K562 (cell line): ENCODE data around the gene SNTG2. TPM values are rescaled to one million over a fixed set of nuclear protein-coding genes. Genes with fewer than 3 reads are reported as not detected.

Experiments used
- ATAC-seq: fragments of 200-7000 bp; cut with Tn5 transposase; 3 replicates; pipeline ENCODE4 v1.9.1; 2020; ENCODE audit warnings: moderate library complexity
- BruUV-seq: library from RNA; stranded (reverse); fragments of 400-500 nt; replicated peaks from 2 replicates; lab custom pipeline; 2021; lab: Mats Ljungman, UMichigan
- CTCF ChIA-PET: fragments of 300-600 bp; formaldehyde crosslinking; extraction: SDS; loops from one replicate; lab custom pipeline; 2021; ENCODE audit warnings: low intra/inter-chr PET ratio; lab: Yijun Ruan, JAX
- POLR2A ChIA-PET: fragments of 300-600, 350-650 bp; sonication (Branson Sonifier 250); formaldehyde crosslinking; extraction: SDS; loops from one replicate; lab custom pipeline; 2021; ENCODE audit warnings: antibody characterized with exemption, inconsistent platforms; lab: Yijun Ruan, JAX
- DNase-seq, 4 experiments: peaks; one replicate each; pipeline versions ENCODE4 v3.0.0 to v3.0.0-alpha.2; 2011 to 2018; ENCODE audit warnings: low spot score in 3 of 4, mixed read lengths in 3 of 4; ENCODE audit errors: extremely low read depth in 1 of 4
- FAIRE-seq: peaks from 2 replicates; lab custom pipeline; 2011; peaks lifted over from hg19 to GRCh38; lab: Jason Lieb, UNC
- H2AFZ ChIP-seq: 2 replicates; pipeline ENCODE4 v1.6.0; 2011; ENCODE audit warnings: low read depth, low read length, control low read depth, inconsistent platforms
- H3K27ac ChIP-seq: fragments of 200-600 bp; 3 replicates; pipeline ENCODE4 v1.8.0; 2011; ENCODE audit warnings: low read depth, mild to moderate bottlenecking, control low read depth, inconsistent platforms, low read length, moderate library complexity, mixed read lengths; ENCODE audit errors: extremely low read depth
- H3K27me3 ChIP-seq, 2 experiments: fragments of 300-600 bp in 1 of 2; 2 replicates in 1 of 2; 3 replicates in 1 of 2; pipeline versions ENCODE4 v1.6.0 to v1.8.0; 2011; ENCODE audit warnings: inconsistent platforms in 2 of 2, low read length in 2 of 2, mild to moderate bottlenecking in 1 of 2, mixed read lengths in 1 of 2, moderate library complexity in 1 of 2; ENCODE audit not compliant: control insufficient read depth in 2 of 2, insufficient read depth in 2 of 2
- H3K36me3 ChIP-seq: fragments of 300-600 bp; 3 replicates; pipeline ENCODE4 v1.8.0; 2011; ENCODE audit warnings: mild to moderate bottlenecking, low read length, inconsistent platforms; ENCODE audit not compliant: control insufficient read depth, insufficient read depth
- H3K4me1 ChIP-seq, 2 experiments: fragments of 200-600 bp in 1 of 2; replicated peaks in 1 of 2; 2 replicates in 1 of 2; 3 replicates in 1 of 2; pipeline versions ENCODE4 v1.5.1 to v1.8.0; 2011; ENCODE audit warnings: inconsistent platforms in 2 of 2, low read length in 2 of 2, mild to moderate bottlenecking in 1 of 2, mixed read lengths in 1 of 2, moderate library complexity in 1 of 2; ENCODE audit not compliant: control insufficient read depth in 2 of 2, insufficient read depth in 2 of 2
- H3K4me2 ChIP-seq: 2 replicates; pipeline ENCODE4 v1.6.1; 2011; ENCODE audit warnings: low read length, control low read depth, inconsistent platforms, mixed read lengths; ENCODE audit not compliant: insufficient read depth
- H3K4me3 ChIP-seq: fragments of 200-600 bp; sonication (generic), shearing (Covaris generic); 2 replicates; pipeline ENCODE4 v1.5.1; 2016; ENCODE audit warnings: control low read depth, inconsistent platforms
- H3K79me2 ChIP-seq: fragments of 200-600 bp; 3 replicates; pipeline ENCODE4 v1.8.0; 2011; ENCODE audit warnings: low read length, inconsistent platforms; ENCODE audit not compliant: control insufficient read depth, insufficient read depth
- H3K9ac ChIP-seq, 2 experiments: 2 replicates each; pipeline versions ENCODE4 v1.6.0 to v1.6.1; 2011; ENCODE audit warnings: low read depth in 2 of 2, low read length in 2 of 2, control low read depth in 1 of 2, inconsistent platforms in 1 of 2, mild to moderate bottlenecking in 1 of 2, mixed read lengths in 1 of 2; ENCODE audit not compliant: insufficient read depth in 1 of 2
- H3K9me1 ChIP-seq: one replicate; pipeline ENCODE4 v1.6.0; 2011; ENCODE audit warnings: inconsistent platforms, mild to moderate bottlenecking, low read length, moderate library complexity; ENCODE audit not compliant: control insufficient read depth, insufficient read depth
- H3K9me3 ChIP-seq: replicated peaks from 2 replicates; pipeline ENCODE4 v1.5.1; 2011; ENCODE audit warnings: low read depth, low read length, inconsistent platforms; ENCODE audit not compliant: control insufficient read depth, insufficient read depth
- H4K20me1 ChIP-seq: replicated peaks from 2 replicates; pipeline ENCODE4 v1.6.1; 2011; ENCODE audit warnings: low read length, inconsistent platforms, mixed read lengths; ENCODE audit not compliant: control insufficient read depth, insufficient read depth
- CSDE1 ChIP-seq, 2 experiments: fragments of 450-650 bp; IDR thresholded peaks; 2 replicates each; pipeline ENCODE4 v1.6.1; 2016; ENCODE audit warnings: mild to moderate bottlenecking in 1 of 2
- GATA2 ChIP-seq: sonication (generic); formaldehyde crosslinking; IDR thresholded peaks from 2 replicates; pipeline ENCODE4 v1.4.0; 2020; ENCODE audit warnings: mild to moderate bottlenecking, missing genetic modification reagents
- MCM3 ChIP-seq: fragments of 450-650 bp; IDR thresholded peaks from 2 replicates; pipeline ENCODE4 v1.6.1; 2016
- NR2C1 ChIP-seq, 2 experiments: fragments of 450-650 bp; IDR thresholded peaks; 2 replicates each; pipeline ENCODE4 v1.6.1; 2017; ENCODE audit warnings: mild to moderate bottlenecking in 2 of 2, antibody characterized with exemption in 1 of 2, inconsistent platforms in 1 of 2, missing compliant biosample characterization in 1 of 2, missing genetic modification characterization in 1 of 2
- ZC3H4 ChIP-seq: sonication (generic); formaldehyde crosslinking; IDR thresholded peaks from 2 replicates; pipeline ENCODE4 v1.9.0; 2021; ENCODE audit warnings: missing genetic modification reagents, borderline replicate concordance
- ZFP1 ChIP-seq: fragments of 450-650 bp; formaldehyde crosslinking; IDR thresholded peaks from 2 replicates; pipeline ENCODE4 v1.4.0; 2020; ENCODE audit warnings: mild to moderate bottlenecking, mixed read lengths
- ZNF561 ChIP-seq: fragments of 450-650 bp; formaldehyde crosslinking; conservative IDR thresholded peaks from 2 replicates; pipeline ENCODE4 v1.4.0; 2020; ENCODE audit warnings: mild to moderate bottlenecking, moderate library complexity
- WGBS: fragments of 100-300 bp; shearing (Covaris generic); methylation state at CpG from one replicate; pipeline ENCODE4 v1.1.6; 2016; ENCODE audit warnings: low coverage, mixed read lengths; ENCODE audit not compliant: insufficient coverage; ENCODE audit errors: missing lambda C conversion rate; 5-methylcytosine and 5-hydroxymethylcytosine counted together
- in situ Hi-C: fragments of 300-500 bp; cut with MboI; formaldehyde crosslinking; loops from 4 replicates; pipeline ENCODE4 v1.15.0; 2018; ENCODE audit warnings: inconsistent platforms, mixed read lengths
- intact Hi-C: fragments of 100-400 bp; cut with micrococcal nuclease; formaldehyde crosslinking; loops from 2 replicates; pipeline ENCODE4 v1.14.2; 2022
- polyA plus RNA-seq, 8 experiments: library from polyadenylated mRNA; depleted of rRNA in 4 of 8; stranded (reverse) in 5 of 8; unstranded in 3 of 8; fragments of >200 nt; fragmentation: Nextera tagmentation in 2 of 8; fragmentation: Illumina TruSeq in 1 of 8; extraction: Ambion mirVana in 2 of 8; extraction: Trizol in 1 of 8; gene quantifications; 2 replicates each; pipeline versions ENCODE4 v1.2.1 to v1.2.3, GENCODE V29; 2011 to 2014; ENCODE audit warnings: inconsistent platforms in 1 of 8, missing spikeins in 1 of 8
- total RNA-seq, 7 experiments: library from RNA; depleted of rRNA in 6 of 7; stranded (reverse); fragments of >200 nt in 6 of 7; fragmentation: Illumina TruSeq in 2 of 7; extraction: Trizol in 2 of 7; gene quantifications; 2 replicates each; pipeline versions ENCODE4 v1.2.1 to v1.2.3, GENCODE V29; 2011 to 2021; ENCODE audit warnings: low replicate concordance in 1 of 7
- TF ChIP-seq, protein P1 (sequence below): fragments of 200-600 bp; sonication (generic); IDR thresholded peaks from one replicate; pipeline ENCODE4 v1.6.1; 2012; ENCODE audit warnings: mild to moderate bottlenecking, low read depth, low read length, inconsistent platforms
- TF ChIP-seq, protein P2 (sequence below): fragments of 250-450 bp; sonication (Bioruptor Pico); IDR thresholded peaks from 2 replicates; pipeline ENCODE4 v1.5.0; 2021

SNTG2 gene
- total and polyA plus RNA-seq, 9 of the 15 experiments (the other 6 are each of a cell fraction or from before 2014, with no cell fraction given): not detected

DNA sequence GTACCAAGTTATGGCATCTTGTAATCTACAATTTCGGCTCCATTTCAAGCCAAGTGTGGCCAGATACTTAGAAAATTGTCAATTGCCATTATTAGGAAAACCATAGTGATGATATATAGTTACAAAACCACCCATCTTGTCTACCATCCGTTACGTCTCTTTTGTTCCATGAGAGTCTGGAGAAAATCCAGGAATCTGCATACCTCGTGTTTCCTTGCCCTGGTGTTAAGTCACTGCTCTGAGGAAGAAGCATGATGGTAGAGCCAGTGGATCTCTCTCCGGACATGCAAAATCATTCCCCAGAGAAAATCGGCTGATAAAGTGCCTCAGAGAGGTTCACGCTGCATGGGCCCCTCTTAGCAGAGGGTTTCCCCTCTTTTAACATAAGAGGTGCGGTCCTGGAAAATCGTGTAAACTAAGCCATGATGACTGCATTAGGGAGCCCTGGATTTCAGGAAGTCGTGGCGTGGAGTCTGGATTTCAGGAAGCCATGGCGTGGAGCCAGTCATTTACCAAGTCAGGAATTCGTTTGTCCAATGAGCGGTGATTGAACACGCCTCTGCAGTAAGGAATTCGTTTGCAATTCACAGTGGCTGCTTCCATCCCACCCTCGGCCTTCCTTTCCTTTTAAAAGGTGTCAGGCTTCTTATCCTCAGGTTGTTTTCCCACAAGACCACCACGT is 304.2 kb downstream of the SNTG2 start:
- H3K4me1 ChIP-seq: no peaks in the 10 kb centered on the region
- H3K9ac ChIP-seq: no peak overlapping the region
- ChIA-PET POLR2A (interaction anchor here (0.6 kb wide), 1 partner anchor 486 kb away, joined by 3 read pairs; no protein-coding TSS in a partner anchor), CTCF (no interaction called here)
- H3K79me2 ChIP-seq: no peaks in the 10 kb centered on the region
- no peak overlapping the region for H3K4me2 ChIP-seq
- H3K9me1 ChIP-seq: no peaks in the 10 kb centered on the region
- intact Hi-C loops: no loop called here
- DNase-seq: no peak
- no peaks in the 10 kb centered on the region for H4K20me1 ChIP-seq
- BruUV-seq: no TSS peak
- H3K4me3 ChIP-seq: no peak overlapping the region
- WGBS: under 1% methylated on average over 18 of the region's 18 CpGs
- in situ Hi-C loops: no loop called here
- H2AFZ ChIP-seq: no peak overlapping the region
- FAIRE-seq: no peak
- no peak for ATAC-seq
- no peak overlapping the region for H3K27ac ChIP-seq
- no peaks in the 10 kb centered on the region for H3K9me3 ChIP-seq
- TF ChIP-seq, protein P1, sequence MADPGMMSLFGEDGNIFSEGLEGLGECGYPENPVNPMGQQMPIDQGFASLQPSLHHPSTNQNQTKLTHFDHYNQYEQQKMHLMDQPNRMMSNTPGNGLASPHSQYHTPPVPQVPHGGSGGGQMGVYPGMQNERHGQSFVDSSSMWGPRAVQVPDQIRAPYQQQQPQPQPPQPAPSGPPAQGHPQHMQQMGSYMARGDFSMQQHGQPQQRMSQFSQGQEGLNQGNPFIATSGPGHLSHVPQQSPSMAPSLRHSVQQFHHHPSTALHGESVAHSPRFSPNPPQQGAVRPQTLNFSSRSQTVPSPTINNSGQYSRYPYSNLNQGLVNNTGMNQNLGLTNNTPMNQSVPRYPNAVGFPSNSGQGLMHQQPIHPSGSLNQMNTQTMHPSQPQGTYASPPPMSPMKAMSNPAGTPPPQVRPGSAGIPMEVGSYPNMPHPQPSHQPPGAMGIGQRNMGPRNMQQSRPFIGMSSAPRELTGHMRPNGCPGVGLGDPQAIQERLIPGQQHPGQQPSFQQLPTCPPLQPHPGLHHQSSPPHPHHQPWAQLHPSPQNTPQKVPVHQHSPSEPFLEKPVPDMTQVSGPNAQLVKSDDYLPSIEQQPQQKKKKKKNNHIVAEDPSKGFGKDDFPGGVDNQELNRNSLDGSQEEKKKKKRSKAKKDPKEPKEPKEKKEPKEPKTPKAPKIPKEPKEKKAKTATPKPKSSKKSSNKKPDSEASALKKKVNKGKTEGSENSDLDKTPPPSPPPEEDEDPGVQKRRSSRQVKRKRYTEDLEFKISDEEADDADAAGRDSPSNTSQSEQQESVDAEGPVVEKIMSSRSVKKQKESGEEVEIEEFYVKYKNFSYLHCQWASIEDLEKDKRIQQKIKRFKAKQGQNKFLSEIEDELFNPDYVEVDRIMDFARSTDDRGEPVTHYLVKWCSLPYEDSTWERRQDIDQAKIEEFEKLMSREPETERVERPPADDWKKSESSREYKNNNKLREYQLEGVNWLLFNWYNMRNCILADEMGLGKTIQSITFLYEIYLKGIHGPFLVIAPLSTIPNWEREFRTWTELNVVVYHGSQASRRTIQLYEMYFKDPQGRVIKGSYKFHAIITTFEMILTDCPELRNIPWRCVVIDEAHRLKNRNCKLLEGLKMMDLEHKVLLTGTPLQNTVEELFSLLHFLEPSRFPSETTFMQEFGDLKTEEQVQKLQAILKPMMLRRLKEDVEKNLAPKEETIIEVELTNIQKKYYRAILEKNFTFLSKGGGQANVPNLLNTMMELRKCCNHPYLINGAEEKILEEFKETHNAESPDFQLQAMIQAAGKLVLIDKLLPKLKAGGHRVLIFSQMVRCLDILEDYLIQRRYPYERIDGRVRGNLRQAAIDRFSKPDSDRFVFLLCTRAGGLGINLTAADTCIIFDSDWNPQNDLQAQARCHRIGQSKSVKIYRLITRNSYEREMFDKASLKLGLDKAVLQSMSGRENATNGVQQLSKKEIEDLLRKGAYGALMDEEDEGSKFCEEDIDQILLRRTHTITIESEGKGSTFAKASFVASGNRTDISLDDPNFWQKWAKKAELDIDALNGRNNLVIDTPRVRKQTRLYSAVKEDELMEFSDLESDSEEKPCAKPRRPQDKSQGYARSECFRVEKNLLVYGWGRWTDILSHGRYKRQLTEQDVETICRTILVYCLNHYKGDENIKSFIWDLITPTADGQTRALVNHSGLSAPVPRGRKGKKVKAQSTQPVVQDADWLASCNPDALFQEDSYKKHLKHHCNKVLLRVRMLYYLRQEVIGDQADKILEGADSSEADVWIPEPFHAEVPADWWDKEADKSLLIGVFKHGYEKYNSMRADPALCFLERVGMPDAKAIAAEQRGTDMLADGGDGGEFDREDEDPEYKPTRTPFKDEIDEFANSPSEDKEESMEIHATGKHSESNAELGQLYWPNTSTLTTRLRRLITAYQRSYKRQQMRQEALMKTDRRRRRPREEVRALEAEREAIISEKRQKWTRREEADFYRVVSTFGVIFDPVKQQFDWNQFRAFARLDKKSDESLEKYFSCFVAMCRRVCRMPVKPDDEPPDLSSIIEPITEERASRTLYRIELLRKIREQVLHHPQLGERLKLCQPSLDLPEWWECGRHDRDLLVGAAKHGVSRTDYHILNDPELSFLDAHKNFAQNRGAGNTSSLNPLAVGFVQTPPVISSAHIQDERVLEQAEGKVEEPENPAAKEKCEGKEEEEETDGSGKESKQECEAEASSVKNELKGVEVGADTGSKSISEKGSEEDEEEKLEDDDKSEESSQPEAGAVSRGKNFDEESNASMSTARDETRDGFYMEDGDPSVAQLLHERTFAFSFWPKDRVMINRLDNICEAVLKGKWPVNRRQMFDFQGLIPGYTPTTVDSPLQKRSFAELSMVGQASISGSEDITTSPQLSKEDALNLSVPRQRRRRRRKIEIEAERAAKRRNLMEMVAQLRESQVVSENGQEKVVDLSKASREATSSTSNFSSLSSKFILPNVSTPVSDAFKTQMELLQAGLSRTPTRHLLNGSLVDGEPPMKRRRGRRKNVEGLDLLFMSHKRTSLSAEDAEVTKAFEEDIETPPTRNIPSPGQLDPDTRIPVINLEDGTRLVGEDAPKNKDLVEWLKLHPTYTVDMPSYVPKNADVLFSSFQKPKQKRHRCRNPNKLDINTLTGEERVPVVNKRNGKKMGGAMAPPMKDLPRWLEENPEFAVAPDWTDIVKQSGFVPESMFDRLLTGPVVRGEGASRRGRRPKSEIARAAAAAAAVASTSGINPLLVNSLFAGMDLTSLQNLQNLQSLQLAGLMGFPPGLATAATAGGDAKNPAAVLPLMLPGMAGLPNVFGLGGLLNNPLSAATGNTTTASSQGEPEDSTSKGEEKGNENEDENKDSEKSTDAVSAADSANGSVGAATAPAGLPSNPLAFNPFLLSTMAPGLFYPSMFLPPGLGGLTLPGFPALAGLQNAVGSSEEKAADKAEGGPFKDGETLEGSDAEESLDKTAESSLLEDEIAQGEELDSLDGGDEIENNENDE: no peak
- TF ChIP-seq MCM3 (no peak), ZNF561 (CRISPR knock-in tag) (no peak), NR2C1 (IDR thresholded peaks at IDR 0.05) (no peak), NR2C1 (tag; IDR thresholded peaks at IDR 0.05) (no peak), ZC3H4 (CRISPR knock-in tag) (no peak), CSDE1 (IDR thresholded peaks at IDR 0.05) (no peak), ZFP1 (no peak), GATA2 (CRISPR knock-in tag) (no peak)
- TF ChIP-seq, protein P2, sequence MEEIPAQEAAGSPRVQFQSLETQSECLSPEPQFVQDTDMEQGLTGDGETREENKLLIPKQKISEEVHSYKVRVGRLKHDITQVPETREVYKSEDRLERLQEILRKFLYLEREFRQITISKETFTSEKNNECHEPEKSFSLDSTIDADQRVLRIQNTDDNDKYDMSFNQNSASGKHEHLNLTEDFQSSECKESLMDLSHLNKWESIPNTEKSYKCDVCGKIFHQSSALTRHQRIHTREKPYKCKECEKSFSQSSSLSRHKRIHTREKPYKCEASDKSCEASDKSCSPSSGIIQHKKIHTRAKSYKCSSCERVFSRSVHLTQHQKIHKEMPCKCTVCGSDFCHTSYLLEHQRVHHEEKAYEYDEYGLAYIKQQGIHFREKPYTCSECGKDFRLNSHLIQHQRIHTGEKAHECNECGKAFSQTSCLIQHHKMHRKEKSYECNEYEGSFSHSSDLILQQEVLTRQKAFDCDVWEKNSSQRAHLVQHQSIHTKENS (CRISPR knock-in tag): no peak
- H3K36me3 ChIP-seq: no peaks in the 10 kb centered on the region
- H3K27me3 ChIP-seq: peaks cover 0 to 17% of the 10 kb centered on the region in 2 experiments; a peak in 2 of 5 replicates
